Measurements from ENCODE around the gene MAP3K5. TPM values are rescaled to one million over a fixed set of nuclear protein-coding genes. Genes with fewer than 3 reads are reported as not detected.

MAP3K5 gene
- total RNA-seq, 1 donor from 2014 or later, result 0.09 TPM

- Mint-ChIP-seq H3K9me3 (no peaks in the 10 kb centered on the region), H3K27me3 (ENCODE audit: low read depth) (peaks cover 3% of the 10 kb centered on the region)
Measured at GRCh38 chr6:136737871-136738691, 54.2 kb downstream of the MAP3K5 start.

GRCh38 chr6:136737374-136737844, 54.9 kb downstream of the MAP3K5 start:
- Mint-ChIP-seq H3K27me3 (ENCODE audit: low read depth) (peaks cover 3% of the 10 kb centered on the region), H3K4me1 (no peaks in the 10 kb centered on the region), H3K36me3 (ENCODE audit: low read depth) (no peaks in the 10 kb centered on the region), H3K9me3 (no peaks in the 10 kb centered on the region), H3K4me3 (no peak overlapping the region), H3K27ac (ENCODE audit: unreplicated experiment) (no peak overlapping the region)
- no peak for DNase-seq (ENCODE audit: low read depth, low spot score)
- TF ChIP-seq, protein P1, sequence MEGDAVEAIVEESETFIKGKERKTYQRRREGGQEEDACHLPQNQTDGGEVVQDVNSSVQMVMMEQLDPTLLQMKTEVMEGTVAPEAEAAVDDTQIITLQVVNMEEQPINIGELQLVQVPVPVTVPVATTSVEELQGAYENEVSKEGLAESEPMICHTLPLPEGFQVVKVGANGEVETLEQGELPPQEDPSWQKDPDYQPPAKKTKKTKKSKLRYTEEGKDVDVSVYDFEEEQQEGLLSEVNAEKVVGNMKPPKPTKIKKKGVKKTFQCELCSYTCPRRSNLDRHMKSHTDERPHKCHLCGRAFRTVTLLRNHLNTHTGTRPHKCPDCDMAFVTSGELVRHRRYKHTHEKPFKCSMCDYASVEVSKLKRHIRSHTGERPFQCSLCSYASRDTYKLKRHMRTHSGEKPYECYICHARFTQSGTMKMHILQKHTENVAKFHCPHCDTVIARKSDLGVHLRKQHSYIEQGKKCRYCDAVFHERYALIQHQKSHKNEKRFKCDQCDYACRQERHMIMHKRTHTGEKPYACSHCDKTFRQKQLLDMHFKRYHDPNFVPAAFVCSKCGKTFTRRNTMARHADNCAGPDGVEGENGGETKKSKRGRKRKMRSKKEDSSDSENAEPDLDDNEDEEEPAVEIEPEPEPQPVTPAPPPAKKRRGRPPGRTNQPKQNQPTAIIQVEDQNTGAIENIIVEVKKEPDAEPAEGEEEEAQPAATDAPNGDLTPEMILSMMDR (conservative IDR thresholded peaks at IDR 0.05), result no peak

More at GRCh38 chr6:136737871-136738691, 54.2 kb downstream of the MAP3K5 start:
- TF ChIP-seq, protein P1 (conservative IDR thresholded peaks at IDR 0.05), result no peak
- Mint-ChIP-seq H3K36me3 (ENCODE audit: low read depth) (no peaks in the 10 kb centered on the region), H3K4me1 (no peaks in the 10 kb centered on the region), H3K4me3 (no peak overlapping the region), H3K27ac (ENCODE audit: unreplicated experiment) (no peak overlapping the region)
- no peak for DNase-seq (ENCODE audit: low read depth, low spot score)

GRCh38 chr6:136736281-136736960, 55.9 kb downstream of the MAP3K5 start:
- no peaks in the 10 kb centered on the region for H3K4me1 Mint-ChIP-seq
- TF ChIP-seq, protein P1 (conservative IDR thresholded peaks at IDR 0.05), result no peak
- H3K36me3 Mint-ChIP-seq (ENCODE audit: low read depth), result no peaks in the 10 kb centered on the region

GRCh38 chr6:136734977-136735376, 57.3 kb downstream of the MAP3K5 start:
- Mint-ChIP-seq H3K9me3 (no peaks in the 10 kb centered on the region), H3K27ac (ENCODE audit: unreplicated experiment) (no peak overlapping the region), H3K4me1 (no peaks in the 10 kb centered on the region), H3K4me3 (no peak overlapping the region), H3K27me3 (ENCODE audit: low read depth) (no peaks in the 10 kb centered on the region), H3K36me3 (ENCODE audit: low read depth) (no peaks in the 10 kb centered on the region)
- TF ChIP-seq, protein P1 (conservative IDR thresholded peaks at IDR 0.05), result no peak
- no peak for DNase-seq (ENCODE audit: low read depth, low spot score)

More at GRCh38 chr6:136736281-136736960, 55.9 kb downstream of the MAP3K5 start:
- peaks cover 3% of the 10 kb centered on the region for H3K27me3 Mint-ChIP-seq (ENCODE audit: low read depth)
- no peak for DNase-seq (ENCODE audit: low read depth, low spot score)
- H3K9me3 Mint-ChIP-seq, result no peaks in the 10 kb centered on the region
- no peak overlapping the region for H3K27ac Mint-ChIP-seq (ENCODE audit: unreplicated experiment)
- no peak overlapping the region for H3K4me3 Mint-ChIP-seq

- no peak overlapping the region for H3K4me3 Mint-ChIP-seq
- no peak overlapping the region for H3K27ac Mint-ChIP-seq (ENCODE audit: unreplicated experiment)
- H3K36me3 Mint-ChIP-seq (ENCODE audit: low read depth), result no peaks in the 10 kb centered on the region
- TF ChIP-seq, protein P1 (conservative IDR thresholded peaks at IDR 0.05), result no peak
- no peak for DNase-seq (ENCODE audit: low read depth, low spot score)
- H3K4me1 Mint-ChIP-seq, result no peaks in the 10 kb centered on the region
- H3K27me3 Mint-ChIP-seq (ENCODE audit: low read depth), result no peaks in the 10 kb centered on the region
- H3K9me3 Mint-ChIP-seq, result peaks cover 4% of the 10 kb centered on the region
Measured at GRCh38 chr6:136732889-136733288, 59.4 kb downstream of the MAP3K5 start.
